SK-N-SH (cell line): ENCODE data around the gene DDIAS. TPM values are rescaled to one million over a fixed set of nuclear protein-coding genes. Genes with fewer than 3 reads are reported as not detected.

Experiments used
- CTCF ChIA-PET: fragments of 300-600, 350-600 bp; formaldehyde crosslinking; extraction: SDS; loops from one replicate; lab custom pipeline; 2021; lab: Yijun Ruan, JAX
- POLR2A ChIA-PET: fragments of 350-600 bp; sonication (Branson Sonifier 250); formaldehyde crosslinking; extraction: SDS; loops from one replicate; lab custom pipeline; 2020; ENCODE audit warnings: antibody characterized with exemption, inconsistent platforms; lab: Yijun Ruan, JAX
- DNase-seq: peaks from one replicate; pipeline ENCODE4 v3.0.0; 2012
- H2AFZ ChIP-seq: fragments of 200-600 bp; sonication (generic); 2 replicates; pipeline ENCODE4 v1.8.1; 2016; ENCODE audit warnings: antibody characterized with exemption, mild to moderate bottlenecking, low read depth
- H3F3A ChIP-seq: fragments of 200-600 bp; sonication (generic); replicated peaks from 2 replicates; pipeline ENCODE3; 2016; ENCODE audit warnings: antibody characterized with exemption, mild to moderate bottlenecking; ENCODE audit not compliant: insufficient read depth
- H3K27ac ChIP-seq, 2 experiments: fragments of 200-500 bp in 1 of 2; fragments of 200-600 bp in 1 of 2; sonication (Bioruptor generic) in 1 of 2; sonication (generic), shearing (Covaris generic) in 1 of 2; 2 replicates each; pipeline versions ENCODE4 v1.5.1 to v1.6.1; 2014 to 2016; ENCODE audit warnings: low read depth in 2 of 2, inconsistent platforms in 1 of 2, low read length in 1 of 2, mild to moderate bottlenecking in 1 of 2, mixed read lengths in 1 of 2
- H3K27me3 ChIP-seq: fragments of 200-600 bp; sonication (generic), shearing (Covaris generic); 2 replicates; pipeline ENCODE4 v1.6.1; 2016; ENCODE audit warnings: mixed run types; ENCODE audit not compliant: insufficient read depth
- H3K36me3 ChIP-seq, 2 experiments: fragments of 200-500 bp in 1 of 2; fragments of 200-600 bp in 1 of 2; sonication (Bioruptor generic) in 1 of 2; sonication (generic) in 1 of 2; replicated peaks in 1 of 2; 2 replicates each; pipeline versions ENCODE3 to v1.5.1; 2014 to 2016; ENCODE audit warnings: low read length in 1 of 2, mild to moderate bottlenecking in 1 of 2; ENCODE audit not compliant: insufficient read depth in 2 of 2, control insufficient read depth in 1 of 2
- H3K4me1 ChIP-seq, 2 experiments: fragments of 200-500 bp in 1 of 2; fragments of 200-600 bp in 1 of 2; sonication (Bioruptor generic) in 1 of 2; sonication (generic), shearing (Covaris generic) in 1 of 2; 2 replicates each; pipeline versions ENCODE4 v1.5.1 to v1.6.1; 2014 to 2016; ENCODE audit warnings: low read depth in 1 of 2, low read length in 1 of 2, mixed run types in 1 of 2; ENCODE audit not compliant: insufficient read depth in 2 of 2, control insufficient read depth in 1 of 2
- H3K4me2 ChIP-seq: fragments of 200-600 bp; sonication (generic), shearing (Covaris generic); 2 replicates; pipeline ENCODE4 v1.6.1; 2017; ENCODE audit warnings: mixed run types
- H3K4me3 ChIP-seq, 2 experiments: fragments of 200-500 bp in 1 of 2; fragments of 200-600 bp in 1 of 2; sonication (Bioruptor generic) in 1 of 2; sonication (generic), shearing (Covaris generic) in 1 of 2; 2 replicates each; pipeline versions ENCODE4 v1.5.1 to v1.8.1; 2014 to 2016; ENCODE audit warnings: low read depth in 2 of 2, inconsistent platforms in 1 of 2, low read length in 1 of 2, mild to moderate bottlenecking in 1 of 2, mixed read lengths in 1 of 2, moderate library complexity in 1 of 2
- H3K79me2 ChIP-seq: fragments of 200-600 bp; sonication (generic); 2 replicates; pipeline ENCODE4 v1.8.1; 2017; ENCODE audit warnings: mild to moderate bottlenecking; ENCODE audit not compliant: insufficient read depth
- H3K9ac ChIP-seq: fragments of 200-600 bp; sonication (generic); 2 replicates; pipeline ENCODE4 v1.6.1; 2017; ENCODE audit warnings: mixed run types
- H3K9me2 ChIP-seq: fragments of 200-600 bp; sonication (generic); 2 replicates; pipeline ENCODE4 v1.6.1; 2017; ENCODE audit warnings: mixed run types
- H3K9me3 ChIP-seq: fragments of 200-600 bp; sonication (generic); 2 replicates; pipeline ENCODE4 v1.6.1; 2017; ENCODE audit warnings: mixed run types, mild to moderate bottlenecking, moderate library complexity
- H4K20me1 ChIP-seq: fragments of 200-600 bp; sonication (generic); 2 replicates; pipeline ENCODE4 v1.6.1; 2017; ENCODE audit warnings: mild to moderate bottlenecking, mixed run types; ENCODE audit not compliant: insufficient read depth
- ELF1 ChIP-seq: IDR thresholded peaks from 2 replicates; pipeline ENCODE4 v1.4.0; 2012
- FOXJ3 ChIP-seq: sonication (generic); formaldehyde crosslinking; IDR thresholded peaks from 2 replicates; pipeline ENCODE4 v1.5.1; 2020; ENCODE audit warnings: mild to moderate bottlenecking, missing genetic modification reagents
- FOXM1 ChIP-seq: IDR thresholded peaks from 2 replicates; pipeline ENCODE4 v1.4.0; 2012; ENCODE audit warnings: low read depth, mild to moderate bottlenecking
- GABPA ChIP-seq: IDR thresholded peaks from 2 replicates; pipeline ENCODE4 v1.4.0; 2012; ENCODE audit warnings: low read depth, mild to moderate bottlenecking
- GATA2 ChIP-seq: sonication (generic); formaldehyde crosslinking; IDR thresholded peaks from 2 replicates; pipeline ENCODE4 v1.5.0; 2020; ENCODE audit warnings: mild to moderate bottlenecking, missing genetic modification reagents
- MAX ChIP-seq: IDR thresholded peaks from 2 replicates; pipeline ENCODE4 v1.4.0; 2012; ENCODE audit warnings: low read depth
- NFIC ChIP-seq: IDR thresholded peaks from 2 replicates; pipeline ENCODE4 v1.4.0; 2012; ENCODE audit warnings: borderline replicate concordance
- NRF1 ChIP-seq: IDR thresholded peaks from 2 replicates; pipeline ENCODE4 v1.6.1; 2012; ENCODE audit warnings: low read depth, mild to moderate bottlenecking, low read length
- PBX3 ChIP-seq: IDR thresholded peaks from 2 replicates; pipeline ENCODE4; 2012
- RCOR1 ChIP-seq: fragments of 150-350 bp; IDR thresholded peaks from 2 replicates; pipeline ENCODE4 v1.6.1; 2017; ENCODE audit warnings: antibody characterized with exemption, low read length
- REST ChIP-seq: IDR thresholded peaks from 2 replicates; pipeline ENCODE4 v1.6.1; 2012; ENCODE audit warnings: mild to moderate bottlenecking, low read depth, low read length, moderate library complexity
- RFX5 ChIP-seq: IDR thresholded peaks from 2 replicates; pipeline ENCODE4 v1.6.1; 2012; ENCODE audit warnings: mild to moderate bottlenecking, improper control_type of control experiment, low read length
- SMC3 ChIP-seq: IDR thresholded peaks from 2 replicates; pipeline ENCODE4 v1.6.1; 2012; ENCODE audit warnings: low read depth, low read length, improper control_type of control experiment
- TCF12 ChIP-seq: IDR thresholded peaks from 2 replicates; pipeline ENCODE4 v1.4.0; 2012
- USF1 ChIP-seq: IDR thresholded peaks from 2 replicates; pipeline ENCODE4 v1.4.0; 2012; ENCODE audit warnings: low read depth, borderline replicate concordance
- USF2 ChIP-seq: fragments of 150-350 bp; IDR thresholded peaks from 2 replicates; pipeline ENCODE4 v1.6.1; 2017; ENCODE audit warnings: antibody characterized with exemption, low read length, low read depth, borderline replicate concordance
- ZBTB33 ChIP-seq: IDR thresholded peaks from 2 replicates; pipeline ENCODE4 v1.4.0; 2012; ENCODE audit warnings: low read depth, borderline replicate concordance
- WGBS: methylation state at CpG from one replicate; pipeline ENCODE4 v1.1.6; 2017; ENCODE audit warnings: low lambda C conversion rate; 5-methylcytosine and 5-hydroxymethylcytosine counted together
- polyA plus RNA-seq, 3 experiments: library from polyadenylated mRNA; depleted of rRNA; stranded (reverse); fragments of >200 nt; gene quantifications; 2 replicates each; pipeline ENCODE4 v1.2.3, GENCODE V29; 2012

The DDIAS gene
- polyA plus RNA-seq, 1 of the 3 experiments (the other 2 are of a cell fraction) = 4.4 TPM

GRCh38 chr11:82939456-82939855 lies 37.9 kb downstream of the DDIAS start:
- H3K9ac ChIP-seq = no peak overlapping the region
- H3F3A ChIP-seq = no peaks in the 10 kb centered on the region
- no peaks in the 10 kb centered on the region for H3K79me2 ChIP-seq
- no peaks in the 10 kb centered on the region for H4K20me1 ChIP-seq
- H3K36me3 ChIP-seq = no peaks in the 10 kb centered on the region
- H3K9me3 ChIP-seq = no peaks in the 10 kb centered on the region
- no peak overlapping the region for H2AFZ ChIP-seq
- TF ChIP-seq RFX5 (no peak), REST (no peak), FOXJ3 (CRISPR knock-in tag) (no peak), MAX (no peak), USF2 (no peak), PBX3 (no peak), NRF1 (no peak), USF1 (no peak), NFIC (no peak), ZBTB33 (no peak), TCF12 (no peak), GATA2 (CRISPR knock-in tag) (no peak), SMC3 (no peak), GABPA (no peak), RCOR1 (no peak), FOXM1 (no peak), ELF1 (no peak)
- WGBS = 94% methylated on average over 2 of the region's 2 CpGs
- H3K4me3 ChIP-seq = no peak overlapping the region
- H3K4me1 ChIP-seq = no peaks in the 10 kb centered on the region
- no peak overlapping the region for H3K4me2 ChIP-seq
- no peaks in the 10 kb centered on the region for H3K27me3 ChIP-seq
- CTCF ChIA-PET = interaction anchor here (0.8 to 1.5 kb wide), 2 partner anchors 9 to 12 kb away, joined by 4 to 5 read pairs; no protein-coding TSS in a partner anchor
- POLR2A ChIA-PET = no interaction called here
- H3K27ac ChIP-seq = no peak overlapping the region
- H3K9me2 ChIP-seq = no peaks in the 10 kb centered on the region
- DNase-seq = no peak
